Neural cell (in vitro differentiated cells): ENCODE data around the gene CLDND2.

Experiments
- TF ChIP-seq, protein P1 (sequence below): IDR thresholded peaks from 2 replicates; pipeline ENCODE4 v1.6.1; 2012; ENCODE audit warnings: borderline replicate concordance
- TF ChIP-seq, protein P2 (sequence below): fragments of 450-650 bp; IDR thresholded peaks from 2 replicates; pipeline ENCODE4 v1.5.1; 2014; ENCODE audit warnings: antibody characterized with exemption, mild to moderate bottlenecking, moderate library complexity; ENCODE audit not compliant: poor library complexity, severe bottlenecking

DNA sequence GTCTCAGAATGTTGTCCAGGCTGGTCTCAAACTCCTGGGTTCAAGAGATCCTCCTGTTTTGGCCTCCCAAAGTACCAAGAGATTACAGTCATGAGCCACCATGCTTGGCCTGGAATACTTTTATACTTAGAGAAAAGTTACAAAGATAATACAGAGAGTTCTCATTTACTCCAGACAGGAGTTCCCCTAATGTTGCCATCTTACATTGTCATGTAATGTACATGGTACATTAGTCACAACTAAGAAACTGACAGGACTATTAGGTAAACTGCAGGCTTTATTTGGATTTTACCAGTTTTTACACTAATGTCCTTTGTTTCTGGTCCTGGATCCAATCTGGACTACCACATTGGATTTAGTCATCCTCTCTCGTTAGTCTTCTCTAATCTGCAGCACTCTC, 23.9 kb upstream of the CLDND2 start:
- TF ChIP-seq, protein P1, sequence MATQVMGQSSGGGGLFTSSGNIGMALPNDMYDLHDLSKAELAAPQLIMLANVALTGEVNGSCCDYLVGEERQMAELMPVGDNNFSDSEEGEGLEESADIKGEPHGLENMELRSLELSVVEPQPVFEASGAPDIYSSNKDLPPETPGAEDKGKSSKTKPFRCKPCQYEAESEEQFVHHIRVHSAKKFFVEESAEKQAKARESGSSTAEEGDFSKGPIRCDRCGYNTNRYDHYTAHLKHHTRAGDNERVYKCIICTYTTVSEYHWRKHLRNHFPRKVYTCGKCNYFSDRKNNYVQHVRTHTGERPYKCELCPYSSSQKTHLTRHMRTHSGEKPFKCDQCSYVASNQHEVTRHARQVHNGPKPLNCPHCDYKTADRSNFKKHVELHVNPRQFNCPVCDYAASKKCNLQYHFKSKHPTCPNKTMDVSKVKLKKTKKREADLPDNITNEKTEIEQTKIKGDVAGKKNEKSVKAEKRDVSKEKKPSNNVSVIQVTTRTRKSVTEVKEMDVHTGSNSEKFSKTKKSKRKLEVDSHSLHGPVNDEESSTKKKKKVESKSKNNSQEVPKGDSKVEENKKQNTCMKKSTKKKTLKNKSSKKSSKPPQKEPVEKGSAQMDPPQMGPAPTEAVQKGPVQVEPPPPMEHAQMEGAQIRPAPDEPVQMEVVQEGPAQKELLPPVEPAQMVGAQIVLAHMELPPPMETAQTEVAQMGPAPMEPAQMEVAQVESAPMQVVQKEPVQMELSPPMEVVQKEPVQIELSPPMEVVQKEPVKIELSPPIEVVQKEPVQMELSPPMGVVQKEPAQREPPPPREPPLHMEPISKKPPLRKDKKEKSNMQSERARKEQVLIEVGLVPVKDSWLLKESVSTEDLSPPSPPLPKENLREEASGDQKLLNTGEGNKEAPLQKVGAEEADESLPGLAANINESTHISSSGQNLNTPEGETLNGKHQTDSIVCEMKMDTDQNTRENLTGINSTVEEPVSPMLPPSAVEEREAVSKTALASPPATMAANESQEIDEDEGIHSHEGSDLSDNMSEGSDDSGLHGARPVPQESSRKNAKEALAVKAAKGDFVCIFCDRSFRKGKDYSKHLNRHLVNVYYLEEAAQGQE = no peak
- TF ChIP-seq, protein P2, sequence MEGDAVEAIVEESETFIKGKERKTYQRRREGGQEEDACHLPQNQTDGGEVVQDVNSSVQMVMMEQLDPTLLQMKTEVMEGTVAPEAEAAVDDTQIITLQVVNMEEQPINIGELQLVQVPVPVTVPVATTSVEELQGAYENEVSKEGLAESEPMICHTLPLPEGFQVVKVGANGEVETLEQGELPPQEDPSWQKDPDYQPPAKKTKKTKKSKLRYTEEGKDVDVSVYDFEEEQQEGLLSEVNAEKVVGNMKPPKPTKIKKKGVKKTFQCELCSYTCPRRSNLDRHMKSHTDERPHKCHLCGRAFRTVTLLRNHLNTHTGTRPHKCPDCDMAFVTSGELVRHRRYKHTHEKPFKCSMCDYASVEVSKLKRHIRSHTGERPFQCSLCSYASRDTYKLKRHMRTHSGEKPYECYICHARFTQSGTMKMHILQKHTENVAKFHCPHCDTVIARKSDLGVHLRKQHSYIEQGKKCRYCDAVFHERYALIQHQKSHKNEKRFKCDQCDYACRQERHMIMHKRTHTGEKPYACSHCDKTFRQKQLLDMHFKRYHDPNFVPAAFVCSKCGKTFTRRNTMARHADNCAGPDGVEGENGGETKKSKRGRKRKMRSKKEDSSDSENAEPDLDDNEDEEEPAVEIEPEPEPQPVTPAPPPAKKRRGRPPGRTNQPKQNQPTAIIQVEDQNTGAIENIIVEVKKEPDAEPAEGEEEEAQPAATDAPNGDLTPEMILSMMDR = no peak
